HUES48 (cell line): ENCODE measurements around the gene ZEB2.
"Not testable (repeated sequence)": the region's sequence is repeated elsewhere in the genome, so short reads cannot be mapped to it uniquely, and the experiment has no call there.

ENCODE experiments used
- H3K27ac ChIP-seq: one replicate; pipeline ENCODE4 v1.7.0; 2013; ENCODE audit warnings: low read depth, low read length, inconsistent platforms
- H3K27me3 ChIP-seq: 2 replicates; pipeline ENCODE4 v1.6.1; 2013; ENCODE audit warnings: mild to moderate bottlenecking, low read length; ENCODE audit not compliant: control insufficient read depth, insufficient read depth
- H3K36me3 ChIP-seq: 2 replicates; pipeline ENCODE4 v1.6.1; 2013; ENCODE audit warnings: low read length; ENCODE audit not compliant: control insufficient read depth, insufficient read depth
- H3K4me1 ChIP-seq: 2 replicates; pipeline ENCODE4 v1.6.1; 2013; ENCODE audit warnings: mild to moderate bottlenecking, low read length; ENCODE audit not compliant: control insufficient read depth, insufficient read depth
- H3K4me3 ChIP-seq: 2 replicates; pipeline ENCODE4 v1.5.1; 2013; ENCODE audit warnings: mild to moderate bottlenecking, low read depth, low read length
- H3K9ac ChIP-seq: 2 replicates; pipeline ENCODE4 v1.6.1; 2013; ENCODE audit warnings: mild to moderate bottlenecking, low read depth, low read length, moderate library complexity
- H3K9me3 ChIP-seq: 2 replicates; pipeline ENCODE4 v1.6.1; 2013; ENCODE audit warnings: low read length; ENCODE audit not compliant: control insufficient read depth, insufficient read depth

The ZEB2 gene

GRCh38 chr2:144376460-144376859 is 143.5 kb downstream of the ZEB2 start:
- no peak overlapping the region for H3K9ac ChIP-seq
- H3K27me3 ChIP-seq, result no peaks in the 10 kb centered on the region
- no peak overlapping the region for H3K27ac ChIP-seq
- H3K9me3 ChIP-seq, result no peaks in the 10 kb centered on the region
- peaks cover 7% of the 10 kb centered on the region for H3K4me1 ChIP-seq
- no peaks in the 10 kb centered on the region for H3K36me3 ChIP-seq
- H3K4me3 ChIP-seq, result no peak overlapping the region

DNA sequence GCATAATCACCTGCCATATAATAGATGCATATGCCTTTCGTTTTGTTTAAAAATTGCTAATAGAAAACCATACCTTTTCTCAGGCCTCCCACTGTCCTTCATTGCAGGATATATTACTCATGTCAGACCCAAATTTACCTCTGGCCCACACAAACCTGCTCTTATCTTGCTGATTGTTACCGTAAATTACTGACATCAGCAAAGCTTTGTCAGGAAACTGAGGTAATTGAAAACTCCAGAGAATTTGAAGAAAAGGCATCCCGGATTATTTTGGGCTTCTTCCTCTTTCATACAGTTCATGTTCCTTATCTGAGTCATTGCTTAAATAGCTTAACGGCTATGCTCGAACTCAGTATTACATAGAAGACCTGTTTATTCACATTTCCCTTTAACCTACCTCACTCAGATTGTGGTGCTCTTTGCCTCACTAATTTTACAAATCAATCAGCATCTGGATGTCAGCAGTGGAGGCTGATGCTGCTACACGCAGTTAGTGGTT is 145.7 kb downstream of the ZEB2 start:
- H3K36me3 ChIP-seq, result no peaks in the 10 kb centered on the region
- peaks cover 10% of the 10 kb centered on the region for H3K4me1 ChIP-seq
- no peaks in the 10 kb centered on the region for H3K27me3 ChIP-seq
- H3K9ac ChIP-seq, result no peak overlapping the region
- no peak overlapping the region for H3K4me3 ChIP-seq
- H3K9me3 ChIP-seq, result no peaks in the 10 kb centered on the region
- H3K27ac ChIP-seq, result no peak overlapping the region

DNA sequence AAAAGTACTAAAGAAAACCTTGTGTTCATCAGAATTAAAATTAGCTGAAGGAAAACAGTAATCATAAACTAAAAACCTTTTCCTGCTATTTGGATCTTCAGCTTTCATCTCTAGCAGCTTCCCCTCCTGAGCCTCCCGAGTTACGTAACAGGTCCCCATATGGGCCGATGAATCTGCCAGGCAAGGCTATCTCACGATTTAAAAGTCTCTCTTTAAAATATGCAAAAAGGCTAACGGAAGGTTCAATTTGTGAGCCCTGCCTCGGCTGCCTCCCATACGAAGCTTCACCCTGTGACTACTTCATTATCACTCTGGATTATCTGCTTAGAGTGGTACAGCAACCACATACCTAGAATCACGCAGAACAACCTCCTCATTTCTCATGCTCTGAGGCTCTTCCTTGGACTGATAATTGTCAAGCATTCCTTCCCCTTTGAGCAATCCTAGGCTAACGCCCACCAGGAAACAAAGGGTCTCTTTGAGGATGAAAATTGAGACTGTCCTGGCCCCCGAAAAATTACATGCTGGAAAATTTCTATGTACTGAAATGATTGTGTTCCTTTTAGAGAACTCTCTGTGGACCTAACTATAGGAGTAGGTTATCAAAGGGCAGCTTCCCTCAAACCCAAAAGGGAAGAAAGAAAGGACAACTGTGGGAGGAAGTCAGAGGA is 147.4 kb downstream of the ZEB2 start:
- H3K27ac ChIP-seq, result no peak overlapping the region
- H3K36me3 ChIP-seq, result no peaks in the 10 kb centered on the region
- H3K4me1 ChIP-seq, result peaks cover 10% of the 10 kb centered on the region
- no peak overlapping the region for H3K9ac ChIP-seq
- H3K4me3 ChIP-seq, result no peak overlapping the region
- no peaks in the 10 kb centered on the region for H3K27me3 ChIP-seq
- H3K9me3 ChIP-seq, result no peaks in the 10 kb centered on the region

DNA sequence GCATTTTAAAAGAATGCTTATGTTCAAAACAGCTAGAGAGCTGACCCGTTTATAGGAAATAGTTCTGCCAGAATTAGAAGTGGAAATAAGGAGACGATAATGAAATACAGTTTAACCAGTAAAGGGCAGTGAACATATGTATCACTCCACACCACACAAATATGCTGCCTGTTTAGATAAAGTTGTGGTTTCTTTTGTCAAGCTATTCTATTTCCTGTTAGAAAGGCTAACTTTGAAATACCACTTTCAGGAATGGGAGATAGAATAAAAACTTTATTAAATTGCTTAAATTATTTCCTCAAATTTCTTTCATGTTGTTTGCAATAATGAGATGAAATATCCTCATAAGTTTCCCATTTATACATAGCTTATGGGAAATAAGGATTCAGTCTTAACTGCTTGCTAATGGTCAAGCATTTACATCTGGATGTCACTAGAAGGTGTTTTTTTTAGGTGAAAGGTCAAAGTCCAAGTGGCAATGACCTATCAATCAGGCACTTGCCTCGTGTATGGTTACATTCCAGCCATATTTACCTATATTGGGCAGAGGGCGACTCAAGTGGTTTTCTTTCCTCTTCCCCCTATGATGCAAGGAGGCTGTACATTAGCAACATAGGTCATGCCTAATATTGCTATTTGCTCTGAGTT is 148.9 kb downstream of the ZEB2 start:
- Histone ChIP-seq H3K36me3 (no peaks in the 10 kb centered on the region), H3K27me3 (no peaks in the 10 kb centered on the region), H3K9ac (no peak overlapping the region), H3K4me1 (peaks cover 10% of the 10 kb centered on the region), H3K27ac (no peak overlapping the region), H3K9me3 (no peaks in the 10 kb centered on the region), H3K4me3 (no peak overlapping the region)

GRCh38 chr2:144369416-144369815 is 150.5 kb downstream of the ZEB2 start:
- Histone ChIP-seq H3K9me3 (no peaks in the 10 kb centered on the region), H3K36me3 (no peaks in the 10 kb centered on the region), H3K9ac (no peak overlapping the region), H3K4me1 (peaks cover 10% of the 10 kb centered on the region), H3K27me3 (no peaks in the 10 kb centered on the region), H3K4me3 (no peak overlapping the region), H3K27ac (no peak overlapping the region)

DNA sequence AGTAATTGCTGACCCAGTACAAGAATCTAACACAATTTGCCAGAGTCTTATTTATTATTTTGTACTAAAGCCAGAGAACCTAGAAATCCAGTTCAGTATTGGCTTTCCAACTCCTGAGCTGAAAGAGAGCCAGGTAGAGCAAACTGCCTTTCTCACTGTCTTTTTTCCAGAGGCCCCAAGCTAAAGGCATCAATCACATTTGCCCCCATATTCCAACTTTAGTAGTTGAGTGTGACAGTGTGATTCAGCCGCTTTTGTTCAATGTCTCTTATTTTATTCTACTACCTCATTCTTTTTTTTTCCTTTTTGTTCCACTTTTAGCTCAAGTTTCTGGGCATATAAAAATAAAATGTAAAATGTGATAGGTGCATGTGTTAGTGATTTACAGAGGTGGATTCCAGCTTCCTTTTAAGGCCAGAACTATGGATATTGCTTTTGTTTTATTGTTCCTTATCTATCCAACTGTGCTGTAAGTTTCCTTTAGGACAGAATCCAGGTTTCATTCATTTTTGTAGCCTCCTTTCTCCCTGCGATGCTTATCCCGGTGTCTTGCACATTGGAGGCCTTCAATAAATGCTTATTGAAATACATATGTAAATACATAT is 153.0 kb downstream of the ZEB2 start:
- Histone ChIP-seq H3K9me3 (no peaks in the 10 kb centered on the region), H3K4me1 (0 out of 2 replicates have a peak, but pooled peaks cover 3% of the 10 kb centered on the region), H3K36me3 (no peaks in the 10 kb centered on the region), H3K4me3 (no peak overlapping the region), H3K27me3 (no peaks in the 10 kb centered on the region), H3K9ac (no peak overlapping the region), H3K27ac (no peak overlapping the region)

DNA sequence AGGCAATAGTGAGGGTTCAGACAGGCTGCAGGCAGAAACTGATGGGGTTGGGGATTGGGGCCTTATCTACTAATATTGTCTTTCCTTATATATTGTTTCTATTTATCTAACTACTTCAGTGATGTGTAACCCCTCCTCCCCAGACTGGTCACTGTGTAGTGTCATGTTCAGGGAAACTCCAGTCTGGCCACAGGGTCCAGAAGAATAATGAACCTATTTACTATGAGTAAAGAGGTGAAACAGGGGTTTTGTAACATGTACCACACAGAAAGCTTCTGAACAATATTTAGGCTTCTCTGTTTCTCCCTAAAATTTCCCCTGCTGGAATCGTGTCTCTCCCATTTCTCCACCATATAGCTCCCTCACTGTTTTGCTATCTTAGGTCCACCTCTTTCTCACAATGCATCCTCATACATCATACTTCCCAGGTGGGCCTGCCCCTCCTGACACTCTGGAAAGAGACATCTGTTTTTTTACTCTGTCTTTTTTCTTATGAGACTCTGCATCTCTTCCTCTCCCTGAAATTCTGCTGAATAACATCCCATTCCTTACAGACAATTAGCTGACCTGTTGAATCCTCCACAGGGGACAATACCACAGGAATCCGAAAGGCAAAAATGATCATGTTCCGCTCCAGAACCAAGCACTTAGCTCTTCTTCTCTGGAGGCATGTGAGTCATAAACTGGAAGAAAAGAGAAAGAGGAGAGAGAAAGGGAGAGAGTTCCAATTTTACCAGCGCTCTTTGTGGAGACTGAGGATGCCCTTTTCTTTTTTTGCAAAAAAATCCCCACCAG is 154.8 kb downstream of the ZEB2 start:
- H3K9ac ChIP-seq, result no peak overlapping the region
- H3K9me3 ChIP-seq, result no peaks in the 10 kb centered on the region
- H3K27me3 ChIP-seq, result no peaks in the 10 kb centered on the region
- 0 out of 2 replicates have a peak, but pooled peaks cover 3% of the 10 kb centered on the region for H3K4me1 ChIP-seq
- H3K27ac ChIP-seq, result no peak overlapping the region
- H3K36me3 ChIP-seq, result no peaks in the 10 kb centered on the region
- no peak overlapping the region for H3K4me3 ChIP-seq

DNA sequence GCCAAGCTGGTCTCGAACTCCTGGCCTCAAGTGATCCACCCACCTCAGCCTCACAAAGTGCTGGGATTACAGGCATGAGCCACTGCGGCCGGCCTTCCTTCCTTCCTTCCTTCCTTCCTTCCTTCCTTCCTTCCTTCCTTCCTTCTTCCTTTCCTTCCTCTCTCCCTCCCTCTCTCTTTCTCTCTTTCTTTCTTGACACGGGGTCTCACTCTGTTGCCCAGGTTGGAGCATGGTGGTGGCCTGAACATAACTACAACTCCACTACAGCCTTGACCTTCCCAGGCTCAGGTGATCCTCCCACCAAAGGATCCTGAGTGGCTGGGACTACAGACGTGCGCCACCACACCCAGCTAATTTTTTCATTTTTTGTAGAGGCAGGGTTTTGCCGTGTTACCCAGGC is 155.7 kb downstream of the ZEB2 start:
- not testable (repeated sequence) for H3K27me3 ChIP-seq, H3K9me3 ChIP-seq, H3K9ac ChIP-seq, H3K4me1 ChIP-seq, H3K4me3 ChIP-seq, H3K36me3 ChIP-seq, H3K27ac ChIP-seq

GRCh38 chr2:144362401-144362800 is 157.5 kb downstream of the ZEB2 start:
- Histone ChIP-seq H3K9me3 (no peaks in the 10 kb centered on the region), H3K27me3 (no peaks in the 10 kb centered on the region), H3K4me3 (no peak overlapping the region), H3K27ac (no peak overlapping the region), H3K4me1 (0 out of 2 replicates have a peak, but pooled peaks cover 3% of the 10 kb centered on the region), H3K9ac (no peak overlapping the region), H3K36me3 (no peaks in the 10 kb centered on the region)

DNA sequence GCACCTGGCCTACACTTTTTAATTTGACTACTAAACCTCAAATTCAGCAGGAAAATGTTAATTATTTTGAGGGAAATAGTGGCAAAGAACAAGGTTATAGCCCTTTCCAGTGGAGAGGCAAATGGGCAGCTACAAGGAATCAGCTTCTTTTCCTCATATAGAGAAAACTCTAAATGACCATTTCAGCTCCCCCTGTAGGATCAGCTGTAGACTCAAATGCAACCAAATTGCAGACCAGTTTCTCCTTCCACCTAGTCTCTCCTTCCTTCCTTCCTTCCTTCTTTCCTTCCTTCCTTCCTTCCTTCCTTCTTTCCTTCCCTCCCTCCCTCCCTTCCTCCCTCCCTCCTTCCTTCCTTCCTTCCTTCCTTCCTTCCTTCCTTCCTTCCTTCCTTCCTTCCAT is 158.2 kb downstream of the ZEB2 start:
- Histone ChIP-seq H3K9ac (no peak overlapping the region), H3K9me3 (no peaks in the 10 kb centered on the region), H3K27me3 (no peaks in the 10 kb centered on the region), H3K4me1 (0 out of 2 replicates have a peak, but pooled peaks cover 3% of the 10 kb centered on the region), H3K27ac (no peak overlapping the region), H3K4me3 (no peak overlapping the region), H3K36me3 (no peaks in the 10 kb centered on the region)
